GM10847 (cell line): ENCODE measurements around the gene ZMAT2.
A peak's percentile ranks its signal among the peaks of the same experiment; 100 is the strongest.

Experiments
- POLR2A ChIP-seq: IDR thresholded peaks from 2 replicates; pipeline ENCODE4 v1.6.1; 2011; ENCODE audit not compliant: insufficient read length; ENCODE audit errors: extremely low read depth

The ZMAT2 gene

GRCh38 chr5:140690941-140691924 is 9.0 kb upstream of the ZMAT2 start, which contains the start of the genes HARS1 and HARS2:
TSS of gene HARS1 (minus strand) at chr5:140691370. CDS start at chr5:140691304, 66 bp downstream.
TSS of gene HARS2 (plus strand) at chr5:140691455. CDS start at chr5:140691649, 194 bp downstream.
- peak; percentile 97 for TF ChIP-seq POLR2A

DNA sequence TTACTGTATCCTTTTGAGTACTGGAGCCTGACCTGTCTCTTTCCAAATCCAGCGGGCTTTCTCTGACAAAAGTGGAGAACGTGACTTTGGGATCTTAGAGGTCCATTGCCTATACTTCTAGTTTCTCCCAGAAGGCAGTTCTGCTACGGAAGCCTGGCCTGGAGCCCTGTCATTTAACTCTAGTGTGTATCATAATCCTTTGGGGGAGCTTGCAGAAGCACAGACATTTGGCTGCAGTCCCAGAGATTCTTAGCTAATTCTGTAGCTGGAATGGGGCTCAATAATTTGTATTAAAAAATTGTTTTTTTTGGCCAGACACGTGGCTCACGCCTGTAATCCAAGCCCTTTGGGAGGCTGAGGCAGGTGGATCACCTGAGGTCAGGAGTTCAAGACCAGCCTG is 6.0 kb upstream of the ZMAT2 start:
- TF ChIP-seq POLR2A = no peak

GRCh38 chr5:140696891-140697492 is 3.3 kb upstream of the ZMAT2 start:
- TF ChIP-seq POLR2A = no peak

DNA sequence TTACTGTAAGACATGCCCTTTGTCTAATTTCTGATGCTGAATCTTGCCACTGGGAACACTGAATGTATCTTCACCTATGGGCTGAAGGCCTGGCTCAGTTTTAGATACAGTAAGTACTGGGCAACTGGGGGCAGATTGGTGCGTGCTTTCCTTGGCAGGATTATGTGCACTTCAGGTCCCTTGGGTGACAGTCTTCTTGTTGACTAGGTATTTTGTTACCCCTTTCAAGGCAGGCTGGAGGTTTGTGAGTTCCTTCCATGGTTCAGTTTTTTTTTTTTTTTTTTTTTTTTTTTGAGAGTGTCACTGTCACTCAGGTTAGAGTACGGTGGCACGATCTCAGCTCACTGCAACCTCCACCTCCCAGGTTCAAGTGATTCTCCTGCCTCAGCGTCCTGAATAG is 7.6 kb downstream of the ZMAT2 start:
- TF ChIP-seq POLR2A = no peak

- TF ChIP-seq POLR2A = no peak
These were observed 10.8 kb downstream of the ZMAT2 start for GRCh38 chr5:140710899-140711552.

- TF ChIP-seq POLR2A = no peak
These were observed 11.5 kb downstream of the ZMAT2 start for GRCh38 chr5:140711794-140712193.

DNA sequence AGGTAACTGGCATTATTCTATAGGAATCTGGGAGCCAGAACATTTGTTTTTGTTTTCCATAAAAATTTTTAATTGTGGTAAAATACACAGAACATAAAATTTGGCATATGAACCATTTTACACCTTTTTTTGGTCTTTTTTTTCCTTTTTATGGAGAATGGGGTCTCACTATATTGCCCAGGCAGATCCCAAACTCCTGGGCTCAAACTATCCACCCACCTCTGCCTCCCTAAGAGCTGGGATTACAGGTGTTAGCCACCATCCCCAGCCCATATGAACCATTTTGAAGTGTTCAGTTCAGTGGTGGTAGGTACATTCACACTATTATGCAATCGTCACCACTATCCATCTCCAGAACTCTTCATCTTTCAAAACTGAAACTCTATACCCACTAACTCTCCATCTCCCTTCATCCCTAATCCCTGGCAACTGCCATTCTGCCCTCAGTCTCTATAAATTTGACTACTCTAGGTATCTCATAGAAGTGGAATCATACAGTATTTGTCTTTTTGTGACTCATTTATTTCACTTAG is 13.4 kb downstream of the ZMAT2 start:
- no peak for TF ChIP-seq POLR2A

DNA sequence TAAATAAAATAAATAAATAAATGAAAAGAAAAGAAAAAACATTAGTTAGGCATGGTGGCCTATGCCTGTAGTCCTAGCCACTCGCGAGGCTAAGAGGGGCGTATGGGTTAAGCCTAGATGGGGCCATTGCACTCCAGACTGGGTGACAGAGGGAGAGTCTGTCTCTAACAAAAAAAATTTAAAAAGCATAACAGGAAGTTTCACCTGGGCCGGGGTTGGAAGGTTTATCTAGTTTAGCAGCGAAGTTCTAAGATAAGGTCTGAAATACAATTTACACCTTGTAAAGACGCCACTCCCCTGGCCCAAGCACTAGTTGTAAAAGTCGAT is 18.0 kb downstream of the ZMAT2 start:
- no peak for TF ChIP-seq POLR2A

- no peak for TF ChIP-seq POLR2A
These were observed 25.7 kb downstream of the ZMAT2 start for GRCh38 chr5:140725799-140726471.

GRCh38 chr5:140733098-140733497 is 32.9 kb downstream of the ZMAT2 start:
- no peak for TF ChIP-seq POLR2A

- TF ChIP-seq POLR2A = no peak
These were observed 34.1 kb downstream of the ZMAT2 start for GRCh38 chr5:140734354-140734753.

DNA sequence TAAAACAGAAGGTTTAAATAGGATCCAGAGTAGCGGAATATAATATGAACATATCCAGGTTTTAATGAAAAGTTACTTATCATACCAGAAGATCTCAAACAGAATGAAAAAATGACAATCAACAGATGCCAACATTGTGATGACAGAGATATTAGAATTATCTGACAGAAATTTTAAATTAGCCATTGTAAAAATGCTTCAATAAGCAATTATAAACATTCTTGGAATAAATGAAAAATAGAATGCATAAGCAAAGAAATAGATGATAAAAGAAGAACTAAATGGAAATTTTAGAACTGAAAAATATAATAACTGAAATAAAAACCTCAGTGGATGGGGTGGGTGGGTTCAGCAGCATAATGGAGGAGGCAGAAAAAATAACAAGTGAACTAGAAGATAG is 37.2 kb downstream of the ZMAT2 start:
- no peak for TF ChIP-seq POLR2A

DNA sequence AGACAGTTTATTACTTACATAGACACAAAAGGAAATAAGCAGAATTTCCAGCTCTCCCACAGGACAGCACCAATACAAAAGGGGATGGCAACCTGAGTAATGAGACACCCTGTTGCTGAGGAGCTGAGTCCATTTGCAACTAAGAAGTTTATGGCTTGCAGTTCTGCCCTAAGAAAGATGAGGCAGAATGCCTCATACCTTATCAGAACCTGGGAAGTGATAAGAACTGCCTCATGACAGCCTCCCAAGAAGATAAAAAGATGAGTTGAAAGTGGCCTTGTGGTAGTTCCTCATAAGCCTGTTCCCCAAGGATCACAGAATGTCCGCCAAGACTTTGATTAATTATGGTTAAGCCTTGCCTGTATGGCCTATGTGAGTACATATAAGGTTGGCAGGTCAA is 41.7 kb downstream of the ZMAT2 start:
- no peak for TF ChIP-seq POLR2A

GRCh38 chr5:140753561-140753960 is 53.3 kb downstream of the ZMAT2 start:
- TF ChIP-seq POLR2A = no peak
